K562 (cell line): ENCODE data around the gene NXN. TPM values are rescaled to one million over a fixed set of nuclear protein-coding genes. Genes with fewer than 3 reads are reported as not detected.
A peak's percentile ranks its signal among the peaks of the same experiment; 100 is the strongest.

Source experiments
- CCNT2 ChIP-seq: IDR thresholded peaks from 2 replicates; pipeline ENCODE4 v1.6.1; 2011; ENCODE audit warnings: borderline replicate concordance, low read depth, mild to moderate bottlenecking, moderate library complexity, mixed read lengths, low read length; ENCODE audit not compliant: insufficient read length; ENCODE audit errors: extremely low read depth
- EP400 ChIP-seq: fragments of 450-650 bp; IDR thresholded peaks from 2 replicates; pipeline ENCODE4 v1.6.1; 2017; ENCODE audit warnings: antibody characterized with exemption, mild to moderate bottlenecking, moderate library complexity
- ETV5 ChIP-seq: sonication (generic); formaldehyde crosslinking; IDR thresholded peaks from 2 replicates; pipeline ENCODE4 v1.4.0; 2020; ENCODE audit warnings: low read depth, mild to moderate bottlenecking, missing genetic modification reagents
- FIP1L1 ChIP-seq: fragments of 200-400 bp; formaldehyde crosslinking; IDR thresholded peaks from 2 replicates; pipeline ENCODE4 v1.6.1; 2018; ENCODE audit warnings: mild to moderate bottlenecking, low read depth, low read length; ENCODE audit not compliant: poor library complexity, severe bottlenecking
- HCFC1 ChIP-seq: IDR thresholded peaks from 2 replicates; pipeline ENCODE4 v1.6.1; 2012; ENCODE audit warnings: low read depth, low read length, improper control_type of control experiment
- HNRNPL ChIP-seq: fragments of 200-400 bp; formaldehyde crosslinking; IDR thresholded peaks from 2 replicates; pipeline ENCODE4 v1.6.1; 2017; ENCODE audit warnings: low read depth, mild to moderate bottlenecking, low read length
- HNRNPUL1 ChIP-seq: fragments of 200-400 bp; formaldehyde crosslinking; IDR thresholded peaks from 2 replicates; pipeline ENCODE4 v1.6.1; 2017; ENCODE audit warnings: low read length
- KDM5B ChIP-seq: fragments of 200-600 bp; sonication (generic); IDR thresholded peaks from 2 replicates; pipeline ENCODE4 v1.6.1; 2012; ENCODE audit warnings: low read depth, mild to moderate bottlenecking, moderate library complexity, low read length, control low read depth, inconsistent platforms; ENCODE audit not compliant: insufficient replicate concordance
- LCOR ChIP-seq: sonication (generic); formaldehyde crosslinking; IDR thresholded peaks from 2 replicates; pipeline ENCODE4 v1.8.0; 2022; ENCODE audit warnings: mild to moderate bottlenecking, missing genetic modification reagents
- MEF2A ChIP-seq: IDR thresholded peaks from 2 replicates; pipeline ENCODE4 v1.6.1; 2011; ENCODE audit warnings: low read depth, mild to moderate bottlenecking, low read length, moderate library complexity; ENCODE audit not compliant: control insufficient read depth
- NCOR1 ChIP-seq: fragments of 450-650 bp; IDR thresholded peaks from 2 replicates; pipeline ENCODE4 v1.6.1; 2016; ENCODE audit warnings: mild to moderate bottlenecking, moderate library complexity
- POLR2AphosphoS5 ChIP-seq: IDR thresholded peaks from 2 replicates; pipeline ENCODE4 v1.6.1; 2011; ENCODE audit warnings: mild to moderate bottlenecking, low read depth, low read length, moderate library complexity; ENCODE audit not compliant: control insufficient read depth, insufficient read depth
- RNF2 ChIP-seq: sonication (generic); IDR thresholded peaks from 2 replicates; pipeline ENCODE4 v1.6.1; 2016
- SNIP1 ChIP-seq: fragments of 450-650 bp; IDR thresholded peaks from 2 replicates; pipeline ENCODE4 v1.7.1; 2017; ENCODE audit warnings: low read depth, mild to moderate bottlenecking
- SP1 ChIP-seq: sonication (generic); formaldehyde crosslinking; IDR thresholded peaks from 2 replicates; pipeline ENCODE4 v1.8.1; 2022; ENCODE audit warnings: mild to moderate bottlenecking, missing genetic modification reagents
- SREBF1 ChIP-seq: fragments of 150-350 bp; IDR thresholded peaks from 2 replicates; pipeline ENCODE4 v1.6.1; 2014; ENCODE audit warnings: antibody characterized with exemption, low read depth, low read length, borderline replicate concordance
- TBL1XR1 ChIP-seq, 2 experiments: IDR thresholded peaks; 2 replicates each; pipeline ENCODE4 v1.6.1; 2012; ENCODE audit warnings: improper control_type of control experiment in 2 of 2, low read length in 2 of 2, mild to moderate bottlenecking in 1 of 2
- XRCC3 ChIP-seq: fragments of 450-650 bp; IDR thresholded peaks from 2 replicates; pipeline ENCODE4 v1.6.1; 2017; ENCODE audit warnings: mild to moderate bottlenecking, moderate library complexity
- polyA plus RNA-seq, 8 experiments: library from polyadenylated mRNA; depleted of rRNA in 4 of 8; stranded (reverse) in 5 of 8; unstranded in 3 of 8; fragments of >200 nt; fragmentation: Nextera tagmentation in 2 of 8; fragmentation: Illumina TruSeq in 1 of 8; extraction: Ambion mirVana in 2 of 8; extraction: Trizol in 1 of 8; gene quantifications; 2 replicates each; pipeline versions ENCODE4 v1.2.1 to v1.2.3, GENCODE V29; 2011 to 2014; ENCODE audit warnings: inconsistent platforms in 1 of 8, missing spikeins in 1 of 8
- total RNA-seq, 7 experiments: library from RNA; depleted of rRNA in 6 of 7; stranded (reverse); fragments of >200 nt in 6 of 7; fragmentation: Illumina TruSeq in 2 of 7; extraction: Trizol in 2 of 7; gene quantifications; 2 replicates each; pipeline versions ENCODE4 v1.2.1 to v1.2.3, GENCODE V29; 2011 to 2021; ENCODE audit warnings: low replicate concordance in 1 of 7
- TF ChIP-seq, protein P1 (sequence below): fragments of 250-450 bp; sonication (Bioruptor Pico); IDR thresholded peaks from 2 replicates; pipeline ENCODE4 v1.4.0; 2020; ENCODE audit warnings: mild to moderate bottlenecking, moderate library complexity
- TF ChIP-seq, protein P2 (sequence below): fragments of 450-650 bp; IDR thresholded peaks from 2 replicates; pipeline ENCODE4 v1.6.1; 2016
- TF ChIP-seq, protein P3 (sequence below): fragments of 450-650 bp; formaldehyde crosslinking; IDR thresholded peaks from 2 replicates; pipeline ENCODE4 v1.4.0; 2020; ENCODE audit warnings: mild to moderate bottlenecking, moderate library complexity
- TF ChIP-seq, protein P4 (sequence below), 3 experiments: fragments of 200-800 bp in 1 of 3; sonication (Bioruptor generic) in 1 of 3; sonication (generic) in 1 of 3; formaldehyde crosslinking in 1 of 3; IDR thresholded peaks; 2 replicates each; pipeline versions ENCODE4 v1.6.1 to v1.8.0; 2016 to 2022; ENCODE audit warnings: mild to moderate bottlenecking in 2 of 3, missing compliant biosample characterization in 2 of 3, missing genetic modification characterization in 2 of 3, missing genetic modification reagents in 1 of 3

NXN gene
- total and polyA plus RNA-seq, 9 of the 15 experiments (the other 6 are each of a cell fraction or from before 2014, with no cell fraction given) = 0.08 to 0.39 (median 0.29) TPM; not detected in 5

DNA sequence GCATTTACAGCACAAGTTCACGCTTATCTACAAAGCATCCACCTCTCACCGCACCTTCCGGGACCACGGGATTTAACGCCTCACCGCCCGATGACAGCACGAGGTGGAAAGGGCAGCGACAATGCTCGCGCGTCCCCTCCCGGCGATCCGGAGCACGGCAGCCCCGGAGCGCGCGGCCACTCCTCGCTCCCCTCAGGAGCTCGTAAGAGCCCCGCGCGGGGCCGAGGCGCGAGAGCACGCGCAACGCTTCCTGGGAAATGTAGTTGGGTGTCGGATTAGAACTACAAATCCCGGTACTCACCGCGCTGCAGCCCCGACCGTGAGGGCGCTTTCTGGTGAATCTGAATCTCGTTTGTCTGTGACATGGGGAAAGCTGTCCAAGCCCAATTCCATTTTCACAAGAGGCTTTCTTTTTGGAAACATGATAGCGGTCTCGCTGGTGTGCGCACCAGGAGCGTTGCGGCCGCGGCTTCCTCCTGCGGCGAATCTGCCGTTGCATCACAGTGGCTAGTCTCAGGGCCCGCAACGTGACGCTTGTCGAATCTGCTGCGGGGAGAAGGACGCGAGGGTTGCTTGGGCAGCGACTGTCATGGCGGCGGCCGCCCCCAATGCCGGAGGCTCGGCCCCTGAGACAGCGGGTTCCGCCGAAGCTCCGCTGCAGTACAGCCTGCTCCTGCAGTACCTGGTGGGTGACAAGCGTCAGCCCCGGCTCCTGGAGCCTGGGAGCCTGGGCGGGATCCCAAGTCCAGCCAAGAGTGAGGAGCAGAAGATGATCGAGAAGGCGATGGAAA, 17.2 kb upstream of the NXN start, which contains the start of gene TIMM22 (continued):
- TF ChIP-seq ETV5 (CRISPR knock-in tag) (peak; percentile 80), EP400 (peak; percentile 92), SP1 (CRISPR knock-in tag) (peak; percentile 68; the same call in 1 of the 2 replicates), XRCC3 (no peak), CCNT2 (peak; percentile 61), SREBF1 (no peak), SNIP1 (no peak), NCOR1 (0 out of 2 replicates have a peak, but pooled peaks have one; percentile 4), HCFC1 (peak; percentile 87), MEF2A (no peak), TBL1XR1 (IDR thresholded peaks at IDR 0.05; ENCODE audit: low read length in 2 of 2) (0 out of 4 replicates have a peak, but pooled peaks of 1 of the 2 experiments have one; percentile 72), LCOR (CRISPR knock-in tag) (0 out of 2 replicates have a peak, but pooled peaks have one; percentile 31), POLR2AphosphoS5 (peak; percentile 52; the same call in 1 of the 2 replicates), HNRNPL (no peak), KDM5B (peak; percentile 90), HNRNPUL1 (no peak), RNF2 (peak; percentile 55; the same call in 1 of the 2 replicates), FIP1L1 (peak; percentile 40)
- TF ChIP-seq, protein P1, sequence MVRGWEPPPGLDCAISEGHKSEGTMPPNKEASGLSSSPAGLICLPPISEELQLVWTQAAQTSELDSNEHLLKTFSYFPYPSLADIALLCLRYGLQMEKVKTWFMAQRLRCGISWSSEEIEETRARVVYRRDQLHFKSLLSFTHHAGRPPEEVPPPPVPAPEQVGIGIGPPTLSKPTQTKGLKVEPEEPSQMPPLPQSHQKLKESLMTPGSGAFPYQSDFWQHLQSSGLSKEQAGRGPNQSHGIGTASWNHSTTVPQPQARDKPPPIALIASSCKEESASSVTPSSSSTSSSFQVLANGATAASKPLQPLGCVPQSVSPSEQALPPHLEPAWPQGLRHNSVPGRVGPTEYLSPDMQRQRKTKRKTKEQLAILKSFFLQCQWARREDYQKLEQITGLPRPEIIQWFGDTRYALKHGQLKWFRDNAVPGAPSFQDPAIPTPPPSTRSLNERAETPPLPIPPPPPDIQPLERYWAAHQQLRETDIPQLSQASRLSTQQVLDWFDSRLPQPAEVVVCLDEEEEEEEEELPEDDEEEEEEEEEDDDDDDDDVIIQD = no peak
- TF ChIP-seq, protein P2, sequence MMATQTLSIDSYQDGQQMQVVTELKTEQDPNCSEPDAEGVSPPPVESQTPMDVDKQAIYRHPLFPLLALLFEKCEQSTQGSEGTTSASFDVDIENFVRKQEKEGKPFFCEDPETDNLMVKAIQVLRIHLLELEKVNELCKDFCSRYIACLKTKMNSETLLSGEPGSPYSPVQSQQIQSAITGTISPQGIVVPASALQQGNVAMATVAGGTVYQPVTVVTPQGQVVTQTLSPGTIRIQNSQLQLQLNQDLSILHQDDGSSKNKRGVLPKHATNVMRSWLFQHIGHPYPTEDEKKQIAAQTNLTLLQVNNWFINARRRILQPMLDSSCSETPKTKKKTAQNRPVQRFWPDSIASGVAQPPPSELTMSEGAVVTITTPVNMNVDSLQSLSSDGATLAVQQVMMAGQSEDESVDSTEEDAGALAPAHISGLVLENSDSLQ = no peak; the same call in 1 of the 2 replicates
- TF ChIP-seq, protein P3, sequence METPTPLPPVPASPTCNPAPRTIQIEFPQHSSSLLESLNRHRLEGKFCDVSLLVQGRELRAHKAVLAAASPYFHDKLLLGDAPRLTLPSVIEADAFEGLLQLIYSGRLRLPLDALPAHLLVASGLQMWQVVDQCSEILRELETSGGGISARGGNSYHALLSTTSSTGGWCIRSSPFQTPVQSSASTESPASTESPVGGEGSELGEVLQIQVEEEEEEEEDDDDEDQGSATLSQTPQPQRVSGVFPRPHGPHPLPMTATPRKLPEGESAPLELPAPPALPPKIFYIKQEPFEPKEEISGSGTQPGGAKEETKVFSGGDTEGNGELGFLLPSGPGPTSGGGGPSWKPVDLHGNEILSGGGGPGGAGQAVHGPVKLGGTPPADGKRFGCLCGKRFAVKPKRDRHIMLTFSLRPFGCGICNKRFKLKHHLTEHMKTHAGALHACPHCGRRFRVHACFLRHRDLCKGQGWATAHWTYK (CRISPR knock-in tag) = no peak
- TF ChIP-seq, protein P4, sequence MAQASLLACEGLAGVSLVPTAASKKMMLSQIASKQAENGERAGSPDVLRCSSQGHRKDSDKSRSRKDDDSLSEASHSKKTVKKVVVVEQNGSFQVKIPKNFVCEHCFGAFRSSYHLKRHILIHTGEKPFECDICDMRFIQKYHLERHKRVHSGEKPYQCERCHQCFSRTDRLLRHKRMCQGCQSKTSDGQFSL (CRISPR knock-in tag; IDR thresholded peaks at IDR 0.05) = 0 out of 2 replicates have a peak, but pooled peaks have one; percentile 14
- TF ChIP-seq, protein P4 (tag; IDR thresholded peaks at IDR 0.05) = no peak
